OCI-LY7 (cell line): ENCODE measurements around the gene TRPC6. TPM values are rescaled to one million over a fixed set of nuclear protein-coding genes. Genes with fewer than 3 reads are reported as not detected.

Experiments used
- BruUV-seq: library from RNA; stranded (reverse); fragments of 400-500 nt; replicated peaks from 2 replicates; lab custom pipeline; 2021; lab: Mats Ljungman, UMichigan
- CTCF ChIA-PET: fragments of 300-600 bp; sonication (Branson Sonifier 250); formaldehyde crosslinking; loops from one replicate; lab custom pipeline; 2022; ENCODE audit warnings: antibody characterized with exemption; ENCODE audit not compliant: unreplicated experiment; lab: Charles Lee
- POLR2A ChIA-PET: fragments of 300-600 bp; sonication (Branson Sonifier 250); formaldehyde crosslinking; loops from one replicate; lab custom pipeline; 2022; ENCODE audit warnings: antibody characterized with exemption; lab: Charles Lee
- DNase-seq: peaks from one replicate; pipeline ENCODE4 v3.0.0-alpha.2; 2015; ENCODE audit warnings: low spot score
- H2AFZ ChIP-seq: fragments of 200-600 bp; sonication (generic), shearing (Covaris generic); 2 replicates; pipeline ENCODE4 v1.6.1; 2014; ENCODE audit warnings: mild to moderate bottlenecking, antibody characterized with exemption, low read length, moderate library complexity
- H3K27ac ChIP-seq: fragments of 200-600 bp; sonication (generic); 2 replicates; pipeline ENCODE4 v1.5.1; 2014; ENCODE audit warnings: mixed run types, low read depth, mild to moderate bottlenecking, moderate library complexity, low read length, inconsistent platforms; ENCODE audit not compliant: poor library complexity, severe bottlenecking
- H3K36me3 ChIP-seq: fragments of 200-600 bp; sonication (generic); 2 replicates; pipeline ENCODE4 v1.6.1; 2014; ENCODE audit warnings: mild to moderate bottlenecking, antibody characterized with exemption, low read length, moderate library complexity, mixed read lengths; ENCODE audit not compliant: insufficient read depth
- H3K4me1 ChIP-seq: fragments of 200-600 bp; sonication (generic); 2 replicates; pipeline ENCODE4 v1.5.1; 2014; ENCODE audit warnings: mild to moderate bottlenecking, low read length; ENCODE audit not compliant: insufficient read depth, poor library complexity, severe bottlenecking
- H3K4me2 ChIP-seq: fragments of 200-600 bp; sonication (generic); 2 replicates; pipeline ENCODE4 v1.6.1; 2014; ENCODE audit warnings: mild to moderate bottlenecking, low read length
- H3K4me3 ChIP-seq: fragments of 200-600 bp; sonication (generic); 2 replicates; pipeline ENCODE4 v1.5.1; 2014; ENCODE audit warnings: mild to moderate bottlenecking, low read depth, low read length; ENCODE audit not compliant: poor library complexity, severe bottlenecking
- H3K79me2 ChIP-seq: fragments of 200-600 bp; sonication (generic); 2 replicates; pipeline ENCODE4 v1.6.1; 2016; ENCODE audit warnings: low read depth, mild to moderate bottlenecking, low read length, moderate library complexity, mixed read lengths; ENCODE audit not compliant: insufficient read depth
- H3K9me2 ChIP-seq: fragments of 200-600 bp; sonication (generic); 2 replicates; pipeline ENCODE4 v1.6.1; 2016; ENCODE audit warnings: mild to moderate bottlenecking, low read length, mixed read lengths; ENCODE audit not compliant: insufficient read depth
- H3K9me3 ChIP-seq: fragments of 200-600 bp; sonication (generic); 2 replicates; pipeline ENCODE4 v1.6.1; 2014; ENCODE audit warnings: mild to moderate bottlenecking, mixed run types, low read length, mixed read lengths
- H4K20me1 ChIP-seq: fragments of 200-600 bp; sonication (generic); 2 replicates; pipeline ENCODE4 v1.6.1; 2014; ENCODE audit warnings: mild to moderate bottlenecking, antibody characterized with exemption, low read length, moderate library complexity, mixed read lengths; ENCODE audit not compliant: insufficient read depth
- CTCF ChIP-seq: fragments of 200-600 bp; sonication (generic); conservative IDR thresholded peaks from 2 replicates; pipeline ENCODE4 v1.5.1; 2014; ENCODE audit warnings: mild to moderate bottlenecking, antibody characterized with exemption, low read length, moderate library complexity, mixed read lengths
- EZH2phosphoT487 ChIP-seq: fragments of 200-600 bp; sonication (generic); IDR thresholded peaks from 2 replicates; pipeline ENCODE4 v1.6.1; 2018; ENCODE audit warnings: low read depth, borderline replicate concordance, mild to moderate bottlenecking, mixed run types, antibody characterized with exemption, low read length, moderate library complexity, mixed read lengths
- intact Hi-C: fragments of 100-400 bp; cut with micrococcal nuclease; formaldehyde crosslinking; loops from one replicate; pipeline ENCODE4 v1.10.0; 2022; ENCODE audit not compliant: unreplicated experiment
- total RNA-seq, 2 experiments: library from RNA; depleted of rRNA in 1 of 2; stranded (reverse); fragments of >200 nt in 1 of 2; shearing (Covaris generic) in 1 of 2; gene quantifications; 2 replicates each; pipeline ENCODE4 v1.2.3, GENCODE V29; 2014 to 2022

TRPC6 gene
- total RNA-seq, 2 experiments from 2014 or later: not detected

- Histone ChIP-seq H4K20me1 (no peaks in the 10 kb centered on the region), H3K4me2 (no peak overlapping the region), H3K79me2 (no peaks in the 10 kb centered on the region), H2AFZ (no peak overlapping the region), H3K9me2 (no peaks in the 10 kb centered on the region), H3K36me3 (no peaks in the 10 kb centered on the region), H3K4me3 (no peak overlapping the region), H3K27ac (no peak overlapping the region), H3K4me1 (peaks cover 10% of the 10 kb centered on the region), H3K9me3 (peaks cover 12% of the 10 kb centered on the region; the same call in 1 of the 2 replicates)
- DNase-seq: no peak
- ChIA-PET CTCF (no interaction called here), POLR2A (no interaction called here)
- no peak for TF ChIP-seq CTCF
- no peak for TF ChIP-seq EZH2phosphoT487
- no TSS peak for BruUV-seq
- intact Hi-C loops: no loop called here
These were observed 6.3 kb downstream of the TRPC6 start for GRCh38 chr11:101577461-101577860.

- intact Hi-C loops: no loop called here
- Histone ChIP-seq H3K9me3 (peaks cover 12% of the 10 kb centered on the region; the same call in 1 of the 2 replicates), H3K4me3 (no peak overlapping the region), H4K20me1 (no peaks in the 10 kb centered on the region), H3K27ac (no peak overlapping the region), H3K4me2 (no peak overlapping the region), H3K9me2 (no peaks in the 10 kb centered on the region), H3K79me2 (no peaks in the 10 kb centered on the region), H3K36me3 (no peaks in the 10 kb centered on the region), H2AFZ (no peak overlapping the region; the same call in 1 of the 2 replicates), H3K4me1 (peaks cover 10% of the 10 kb centered on the region)
- POLR2A ChIA-PET: no interaction called here
- no peak for DNase-seq
- BruUV-seq: no TSS peak
- no peak for TF ChIP-seq EZH2phosphoT487
- TF ChIP-seq CTCF: no peak
- CTCF ChIA-PET: no interaction called here
These were observed 7.4 kb downstream of the TRPC6 start for GRCh38 chr11:101576456-101576855.

- Histone ChIP-seq H3K79me2 (no peaks in the 10 kb centered on the region), H3K9me2 (no peaks in the 10 kb centered on the region), H4K20me1 (no peaks in the 10 kb centered on the region), H2AFZ (no peak overlapping the region), H3K9me3 (peaks cover 7% of the 10 kb centered on the region; the same call in 1 of the 2 replicates), H3K36me3 (no peaks in the 10 kb centered on the region), H3K4me3 (no peak overlapping the region), H3K4me1 (peaks cover 10% of the 10 kb centered on the region), H3K27ac (no peak overlapping the region), H3K4me2 (peak overlapping the region; percentile 9; the same call in 1 of the 2 replicates)
- intact Hi-C loops: no loop called here
- no peak for DNase-seq
- ChIA-PET POLR2A (interaction anchor here (1.8 kb wide), 1 partner anchor 21 kb away, joined by 5 read pairs; no protein-coding TSS in a partner anchor), CTCF (no interaction called here)
- BruUV-seq: no TSS peak
- TF ChIP-seq CTCF (no peak), EZH2phosphoT487 (no peak)
These were observed 8.9 kb downstream of the TRPC6 start for GRCh38 chr11:101574886-101575285.
